ENCODE data around the gene NFRKB. TPM values are rescaled to one million over a fixed set of nuclear protein-coding genes. Genes with fewer than 3 reads are reported as not detected.

NFRKB gene
- total RNA-seq, 4 donors from 2014 or later, result 28.7 to 79.2 (median 37.0) TPM

DNA sequence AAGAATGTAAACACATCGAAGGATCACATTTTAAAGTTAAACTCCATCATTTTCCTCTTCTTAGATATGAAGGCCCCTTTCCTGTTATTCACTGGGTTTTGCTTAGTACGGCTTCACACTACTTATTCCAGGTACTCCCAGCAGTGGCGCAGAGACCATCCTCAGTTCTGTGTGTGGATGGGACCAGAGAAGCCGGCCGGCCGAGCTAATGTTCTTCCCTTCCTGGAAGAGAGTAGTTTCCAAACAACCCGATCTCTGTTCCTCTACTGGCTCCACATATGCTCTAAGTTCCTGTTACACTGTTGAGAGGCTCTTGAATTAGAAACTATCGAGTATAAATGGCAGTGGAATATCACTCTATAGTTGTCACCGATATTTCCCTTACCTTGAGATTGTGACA lies 684 bp upstream of the NFRKB start:
- WGBS, 2 donors (ENCODE audit: low coverage in 1 of 2), result 59 to 71% methylated on average over 4 to 9 of the region's 9 CpGs
- in situ Hi-C loops (cut with MboI; ENCODE audit: low pct_ligation_motif_present in 1 of 4, low pct_unique_long_range_greater_than_20kb in 1 of 4, low sequenced_read_pairs in 3 of 4), result no loop called here
- no peak for DNase-seq

GRCh38 chr11:129894278-129895125 lies 876 bp downstream of the NFRKB start:
- WGBS, 2 donors (ENCODE audit: low coverage in 1 of 2), result 21 to 31% methylated on average over 7 to 13 of the region's 13 CpGs
- intact Hi-C loops (cut with DNase I; ENCODE audit: low total_unique reads), result no loop called here
- Histone ChIP-seq H3K36me3 (peaks cover 0 to 14% (median 6%) of the 10 kb centered on the region in 4 donors), H3K27me3 (no peaks in the 10 kb centered on the region), H3K27ac (peak overlapping the region; percentile 84 to 92 (median 86)), H3K9me3 (no peaks in the 10 kb centered on the region), H3K4me3 (peak overlapping the region; percentile 66 to 97 (median 88)), H3K4me1 (peaks cover 10 to 15% (median 13%) of the 10 kb centered on the region in 4 donors)
- in situ Hi-C loops (cut with MboI; ENCODE audit: low pct_ligation_motif_present in 1 of 4, low pct_unique_long_range_greater_than_20kb in 1 of 4, low sequenced_read_pairs in 3 of 4), result no loop called here
- no peak for TF ChIP-seq POLR2A (IDR thresholded peaks at IDR 0.05)
- TF ChIP-seq, protein P1, sequence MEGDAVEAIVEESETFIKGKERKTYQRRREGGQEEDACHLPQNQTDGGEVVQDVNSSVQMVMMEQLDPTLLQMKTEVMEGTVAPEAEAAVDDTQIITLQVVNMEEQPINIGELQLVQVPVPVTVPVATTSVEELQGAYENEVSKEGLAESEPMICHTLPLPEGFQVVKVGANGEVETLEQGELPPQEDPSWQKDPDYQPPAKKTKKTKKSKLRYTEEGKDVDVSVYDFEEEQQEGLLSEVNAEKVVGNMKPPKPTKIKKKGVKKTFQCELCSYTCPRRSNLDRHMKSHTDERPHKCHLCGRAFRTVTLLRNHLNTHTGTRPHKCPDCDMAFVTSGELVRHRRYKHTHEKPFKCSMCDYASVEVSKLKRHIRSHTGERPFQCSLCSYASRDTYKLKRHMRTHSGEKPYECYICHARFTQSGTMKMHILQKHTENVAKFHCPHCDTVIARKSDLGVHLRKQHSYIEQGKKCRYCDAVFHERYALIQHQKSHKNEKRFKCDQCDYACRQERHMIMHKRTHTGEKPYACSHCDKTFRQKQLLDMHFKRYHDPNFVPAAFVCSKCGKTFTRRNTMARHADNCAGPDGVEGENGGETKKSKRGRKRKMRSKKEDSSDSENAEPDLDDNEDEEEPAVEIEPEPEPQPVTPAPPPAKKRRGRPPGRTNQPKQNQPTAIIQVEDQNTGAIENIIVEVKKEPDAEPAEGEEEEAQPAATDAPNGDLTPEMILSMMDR (IDR thresholded peaks at IDR 0.05), result no peak
- no peak for TF ChIP-seq POLR2AphosphoS5 (IDR thresholded peaks at IDR 0.05)
- TF ChIP-seq EP300 (IDR thresholded peaks at IDR 0.05; ENCODE audit: low read depth), result no peak
- no peak for DNase-seq

More for the DNA sequence above, 684 bp upstream of the NFRKB start:
- no peaks in the 10 kb centered on the region for H3K9me3 ChIP-seq
- peak overlapping the region; percentile 84 to 92 (median 86) for H3K27ac ChIP-seq
- intact Hi-C loops (cut with DNase I; ENCODE audit: low total_unique reads), result no loop called here
- peak overlapping the region in 3 of 4 donors; percentile 66 to 97 (median 88) for H3K4me3 ChIP-seq
- peaks cover 10 to 15% (median 13%) of the 10 kb centered on the region in 4 donors for H3K4me1 ChIP-seq
- no peak for TF ChIP-seq POLR2A (IDR thresholded peaks at IDR 0.05)
- TF ChIP-seq EP300 (IDR thresholded peaks at IDR 0.05; ENCODE audit: low read depth), result no peak
- TF ChIP-seq, protein P1 (IDR thresholded peaks at IDR 0.05), result no peak
- no peak for TF ChIP-seq POLR2AphosphoS5 (IDR thresholded peaks at IDR 0.05)
- peaks cover 0 to 12% (median 6%) of the 10 kb centered on the region in 4 donors for H3K36me3 ChIP-seq
- no peaks in the 10 kb centered on the region for H3K27me3 ChIP-seq

GRCh38 chr11:129888451-129888850 lies 6.9 kb downstream of the NFRKB start:
- peaks cover 0 to under 1% (median under 1%) of the 10 kb centered on the region in 4 donors for H3K4me1 ChIP-seq
- no peak for DNase-seq
- 82 to 88% methylated on average over 4 to 5 of the region's 5 CpGs for WGBS, 2 donors (ENCODE audit: low coverage in 1 of 2)
- H3K27me3 ChIP-seq, result no peaks in the 10 kb centered on the region
- H3K9me3 ChIP-seq, result no peaks in the 10 kb centered on the region
- intact Hi-C loops (cut with DNase I; ENCODE audit: low total_unique reads) (no loop called here), in situ Hi-C loops (cut with MboI; ENCODE audit: low pct_ligation_motif_present in 1 of 4, low pct_unique_long_range_greater_than_20kb in 1 of 4, low sequenced_read_pairs in 3 of 4) (no loop called here)
- peaks cover 0 to 66% (median 33%) of the 10 kb centered on the region in 4 donors for H3K36me3 ChIP-seq
- H3K4me3 ChIP-seq, result no peak overlapping the region
- TF ChIP-seq POLR2A (IDR thresholded peaks at IDR 0.05), result no peak
- TF ChIP-seq EP300 (IDR thresholded peaks at IDR 0.05; ENCODE audit: low read depth), result no peak
- TF ChIP-seq, protein P1 (IDR thresholded peaks at IDR 0.05), result no peak
- no peak for TF ChIP-seq POLR2AphosphoS5 (IDR thresholded peaks at IDR 0.05)
- no peak overlapping the region for H3K27ac ChIP-seq

DNA sequence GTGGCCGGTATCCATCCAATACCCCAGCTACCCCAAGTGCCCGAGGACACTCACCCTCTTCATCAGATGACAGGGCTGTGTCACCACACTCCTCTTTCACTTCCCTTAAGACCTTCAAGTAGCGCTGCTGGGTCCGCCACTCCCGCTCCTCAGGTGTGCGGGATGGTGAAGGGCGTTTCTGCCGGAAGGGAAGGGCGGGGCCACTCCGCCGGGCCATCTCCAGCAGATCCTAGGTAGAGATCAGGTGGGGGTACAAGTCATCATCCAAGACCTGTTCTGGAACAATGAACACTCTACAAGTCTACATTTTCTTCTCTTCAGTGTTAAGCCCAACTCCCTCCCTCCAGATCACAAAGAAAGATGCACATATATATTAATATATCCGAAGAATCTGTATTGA lies 10.0 kb downstream of the NFRKB start:
- TF ChIP-seq POLR2AphosphoS5 (IDR thresholded peaks at IDR 0.05) (no peak), EP300 (IDR thresholded peaks at IDR 0.05; ENCODE audit: low read depth) (no peak), POLR2A (IDR thresholded peaks at IDR 0.05) (no peak)
- TF ChIP-seq, protein P1 (IDR thresholded peaks at IDR 0.05), result no peak
- intact Hi-C loops (cut with DNase I; ENCODE audit: low total_unique reads), result no loop called here
- Histone ChIP-seq H3K27ac (no peak overlapping the region), H3K4me3 (no peak overlapping the region), H3K9me3 (no peaks in the 10 kb centered on the region), H3K4me1 (no peaks in the 10 kb centered on the region), H3K27me3 (no peaks in the 10 kb centered on the region), H3K36me3 (peaks cover 0 to 85% (median 40%) of the 10 kb centered on the region in 4 donors)
- 91 to 100% methylated on average over 1 to 12 of the region's 12 CpGs for WGBS, 2 donors (ENCODE audit: low coverage in 1 of 2)
- in situ Hi-C loops (cut with MboI; ENCODE audit: low pct_ligation_motif_present in 1 of 4, low pct_unique_long_range_greater_than_20kb in 1 of 4, low sequenced_read_pairs in 3 of 4), result no loop called here
- no peak for DNase-seq

Measured in transverse colon (tissue), 4 donors.